Colonic mucosa (tissue), 4 donors: ENCODE measurements around the gene CCDC30. TPM values are rescaled to one million over a fixed set of nuclear protein-coding genes. Genes with fewer than 3 reads are reported as not detected.
"Not testable (repeated sequence)": the region's sequence is repeated elsewhere in the genome, so short reads cannot be mapped to it uniquely, and the experiment has no call there.

Experiments
- DNase-seq: peaks from one replicate; pipeline ENCODE4 v3.0.0-alpha.2; 2020
- H3K27ac ChIP-seq: fragments of 200-600 bp; one replicate; pipeline ENCODE4 v1.8.0; 2021
- H3K27me3 ChIP-seq: fragments of 200-600 bp; one replicate; pipeline ENCODE4 v1.8.0; 2021
- H3K36me3 ChIP-seq: fragments of 200-600 bp; one replicate; pipeline ENCODE4 v1.8.0; 2021
- H3K4me1 ChIP-seq: fragments of 200-600 bp; one replicate; pipeline ENCODE4 v1.8.0; 2021; ENCODE audit warnings: mild to moderate bottlenecking
- H3K4me3 ChIP-seq: fragments of 200-600 bp; one replicate; pipeline ENCODE4 v1.8.0; 2021
- H3K9ac ChIP-seq, 2 donors: one replicate each; pipeline ENCODE4 v1.7.0; 2013; ENCODE audit warnings: control low read depth in 2 of 2, low read depth in 2 of 2, low read length in 2 of 2
- H3K9me3 ChIP-seq: fragments of 200-600 bp; one replicate; pipeline ENCODE4 v1.8.0; 2021
- CTCF ChIP-seq: fragments of 200-600 bp; IDR thresholded peaks from one replicate; pipeline ENCODE4 v1.8.0; 2022; ENCODE audit warnings: antibody characterized with exemption, mild to moderate bottlenecking
- intact Hi-C: fragments of 100-400 bp; cut with DNase I; formaldehyde crosslinking; loops from one replicate; pipeline ENCODE4 v1.14.1; 2022
- total RNA-seq, 2 donors: library from RNA; stranded (reverse); fragmentation: NEBNext Ultra II Directional in 1 of 2; extraction: Animal tissue kit (Norgen Biotek cat#: 25700) in 1 of 2; gene quantifications; one replicate each; pipeline ENCODE4 v1.2.1, GENCODE V29; 2021
- donor health status: healthy.
- donor health status: DM: no; HTN: no; CAD: no.
- donor health status: DM: no; HTN: no; CAD: no.

Gene CCDC30
- total RNA-seq, 2 donors from 2014 or later, result 1.5 to 1.8 TPM

- Histone ChIP-seq H3K9me3 (no peaks in the 10 kb centered on the region), H3K27me3 (no peaks in the 10 kb centered on the region), H3K27ac (no peak overlapping the region), H3K4me3 (no peak overlapping the region), H3K4me1 (no peaks in the 10 kb centered on the region), H3K36me3 (no peaks in the 10 kb centered on the region), H3K9ac (no peak overlapping the region)
- DNase-seq, result no peak
- intact Hi-C loops, result no loop called here
- no peak for TF ChIP-seq CTCF
Observed at GRCh38 chr1:42479621-42480020, 16.5 kb downstream of the CCDC30 start.

GRCh38 chr1:42480921-42481320 is 17.8 kb downstream of the CCDC30 start:
- H3K27ac ChIP-seq, result no peak overlapping the region
- H3K9ac ChIP-seq, result no peak overlapping the region
- TF ChIP-seq CTCF, result no peak
- no peaks in the 10 kb centered on the region for H3K36me3 ChIP-seq
- H3K9me3 ChIP-seq, result no peaks in the 10 kb centered on the region
- no peak overlapping the region for H3K4me3 ChIP-seq
- no peaks in the 10 kb centered on the region for H3K4me1 ChIP-seq
- no peaks in the 10 kb centered on the region for H3K27me3 ChIP-seq
- no peak for DNase-seq
- intact Hi-C loops, result no loop called here

- H3K4me1 ChIP-seq, result no peaks in the 10 kb centered on the region
- no peaks in the 10 kb centered on the region for H3K9me3 ChIP-seq
- H3K27ac ChIP-seq, result no peak overlapping the region
- H3K9ac ChIP-seq, result no peak overlapping the region
- intact Hi-C loops, result no loop called here
- DNase-seq, result no peak
- H3K4me3 ChIP-seq, result no peak overlapping the region
- TF ChIP-seq CTCF, result no peak
- no peaks in the 10 kb centered on the region for H3K27me3 ChIP-seq
- H3K36me3 ChIP-seq, result no peaks in the 10 kb centered on the region
Observed at GRCh38 chr1:42482635-42483153, 19.6 kb downstream of the CCDC30 start.

- Histone ChIP-seq H3K9me3 (no peaks in the 10 kb centered on the region), H3K4me1 (no peaks in the 10 kb centered on the region), H3K27me3 (no peaks in the 10 kb centered on the region), H3K4me3 (no peak overlapping the region), H3K27ac (no peak overlapping the region), H3K36me3 (no peaks in the 10 kb centered on the region), H3K9ac (no peak overlapping the region)
- no peak for TF ChIP-seq CTCF
- no peak for DNase-seq
- intact Hi-C loops, result no loop called here
Observed at GRCh38 chr1:42484382-42484781, 21.3 kb downstream of the CCDC30 start.

- Histone ChIP-seq H3K4me1 (no peaks in the 10 kb centered on the region), H3K9me3 (no peaks in the 10 kb centered on the region), H3K4me3 (no peak overlapping the region), H3K9ac (no peak overlapping the region), H3K36me3 (no peaks in the 10 kb centered on the region), H3K27me3 (no peaks in the 10 kb centered on the region), H3K27ac (no peak overlapping the region)
- intact Hi-C loops, result no loop called here
- no peak for DNase-seq
- no peak for TF ChIP-seq CTCF
Observed at GRCh38 chr1:42490237-42490636, 27.2 kb downstream of the CCDC30 start.

- H3K9ac ChIP-seq, H3K9me3 ChIP-seq, H3K27ac ChIP-seq, H3K36me3 ChIP-seq, H3K4me3 ChIP-seq, H3K27me3 ChIP-seq, intact Hi-C loops, H3K4me1 ChIP-seq, DNase-seq: not testable (repeated sequence)
Observed at GRCh38 chr1:42502031-42502430, 38.9 kb downstream of the CCDC30 start.
